Neural cell (in vitro differentiated cells): ENCODE data around the gene NOSTRIN.

Experiments
- EP300 ChIP-seq: fragments of 450-650 bp; conservative IDR thresholded peaks from 2 replicates; pipeline ENCODE4 v1.6.1; 2014; ENCODE audit warnings: antibody characterized with exemption, mild to moderate bottlenecking, moderate library complexity; ENCODE audit not compliant: poor library complexity, severe bottlenecking
- EZH2 ChIP-seq: fragments of 200-600, 300-800 bp; shearing (Covaris generic), sonication (generic); IDR thresholded peaks from 2 replicates; pipeline ENCODE4 v1.6.1; 2014; ENCODE audit warnings: antibody characterized with exemption, low read length, borderline replicate concordance, mild to moderate bottlenecking; ENCODE audit not compliant: insufficient read depth, poor library complexity, severe bottlenecking
- POLR2AphosphoS5 ChIP-seq: IDR thresholded peaks from 2 replicates; pipeline ENCODE4 v1.6.1; 2012
- RAD21 ChIP-seq: fragments of 450-650 bp; conservative IDR thresholded peaks from 2 replicates; pipeline ENCODE4 v1.6.1; 2014; ENCODE audit warnings: antibody characterized with exemption, mild to moderate bottlenecking, moderate library complexity
- TAF1 ChIP-seq: IDR thresholded peaks from 2 replicates; pipeline ENCODE4 v1.6.1; 2012; ENCODE audit warnings: low read depth
- TF ChIP-seq, protein P1 (sequence below): fragments of 450-650 bp; IDR thresholded peaks from 2 replicates; pipeline ENCODE4 v1.5.1; 2014; ENCODE audit warnings: antibody characterized with exemption, mild to moderate bottlenecking, moderate library complexity; ENCODE audit not compliant: poor library complexity, severe bottlenecking
- TF ChIP-seq, protein P2 (sequence below): IDR thresholded peaks from 2 replicates; pipeline ENCODE4 v1.6.1; 2012; ENCODE audit warnings: borderline replicate concordance

DNA sequence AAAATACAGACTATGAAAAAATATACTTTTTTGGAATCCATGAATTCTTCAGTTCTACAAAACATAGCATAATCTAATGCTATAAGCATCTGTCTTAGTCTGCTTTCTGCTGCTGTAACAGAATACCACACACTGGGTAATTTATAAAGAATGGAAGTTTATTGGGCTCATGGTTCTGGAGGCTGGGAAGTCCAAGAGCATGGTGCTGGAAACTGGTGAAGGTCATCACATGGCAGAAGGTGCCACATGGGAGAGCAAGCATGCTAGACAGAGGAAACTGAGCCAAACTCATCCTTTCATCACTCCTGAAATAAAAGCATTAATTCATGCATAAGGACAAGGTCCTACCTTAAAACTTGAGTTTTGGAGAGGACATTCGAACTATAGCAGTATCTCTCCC is 26.6 kb upstream of the NOSTRIN start:
- TF ChIP-seq, protein P1, sequence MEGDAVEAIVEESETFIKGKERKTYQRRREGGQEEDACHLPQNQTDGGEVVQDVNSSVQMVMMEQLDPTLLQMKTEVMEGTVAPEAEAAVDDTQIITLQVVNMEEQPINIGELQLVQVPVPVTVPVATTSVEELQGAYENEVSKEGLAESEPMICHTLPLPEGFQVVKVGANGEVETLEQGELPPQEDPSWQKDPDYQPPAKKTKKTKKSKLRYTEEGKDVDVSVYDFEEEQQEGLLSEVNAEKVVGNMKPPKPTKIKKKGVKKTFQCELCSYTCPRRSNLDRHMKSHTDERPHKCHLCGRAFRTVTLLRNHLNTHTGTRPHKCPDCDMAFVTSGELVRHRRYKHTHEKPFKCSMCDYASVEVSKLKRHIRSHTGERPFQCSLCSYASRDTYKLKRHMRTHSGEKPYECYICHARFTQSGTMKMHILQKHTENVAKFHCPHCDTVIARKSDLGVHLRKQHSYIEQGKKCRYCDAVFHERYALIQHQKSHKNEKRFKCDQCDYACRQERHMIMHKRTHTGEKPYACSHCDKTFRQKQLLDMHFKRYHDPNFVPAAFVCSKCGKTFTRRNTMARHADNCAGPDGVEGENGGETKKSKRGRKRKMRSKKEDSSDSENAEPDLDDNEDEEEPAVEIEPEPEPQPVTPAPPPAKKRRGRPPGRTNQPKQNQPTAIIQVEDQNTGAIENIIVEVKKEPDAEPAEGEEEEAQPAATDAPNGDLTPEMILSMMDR, result no peak
- TF ChIP-seq EZH2 (no peak), EP300 (no peak), POLR2AphosphoS5 (no peak), TAF1 (no peak), RAD21 (no peak)
- TF ChIP-seq, protein P2, sequence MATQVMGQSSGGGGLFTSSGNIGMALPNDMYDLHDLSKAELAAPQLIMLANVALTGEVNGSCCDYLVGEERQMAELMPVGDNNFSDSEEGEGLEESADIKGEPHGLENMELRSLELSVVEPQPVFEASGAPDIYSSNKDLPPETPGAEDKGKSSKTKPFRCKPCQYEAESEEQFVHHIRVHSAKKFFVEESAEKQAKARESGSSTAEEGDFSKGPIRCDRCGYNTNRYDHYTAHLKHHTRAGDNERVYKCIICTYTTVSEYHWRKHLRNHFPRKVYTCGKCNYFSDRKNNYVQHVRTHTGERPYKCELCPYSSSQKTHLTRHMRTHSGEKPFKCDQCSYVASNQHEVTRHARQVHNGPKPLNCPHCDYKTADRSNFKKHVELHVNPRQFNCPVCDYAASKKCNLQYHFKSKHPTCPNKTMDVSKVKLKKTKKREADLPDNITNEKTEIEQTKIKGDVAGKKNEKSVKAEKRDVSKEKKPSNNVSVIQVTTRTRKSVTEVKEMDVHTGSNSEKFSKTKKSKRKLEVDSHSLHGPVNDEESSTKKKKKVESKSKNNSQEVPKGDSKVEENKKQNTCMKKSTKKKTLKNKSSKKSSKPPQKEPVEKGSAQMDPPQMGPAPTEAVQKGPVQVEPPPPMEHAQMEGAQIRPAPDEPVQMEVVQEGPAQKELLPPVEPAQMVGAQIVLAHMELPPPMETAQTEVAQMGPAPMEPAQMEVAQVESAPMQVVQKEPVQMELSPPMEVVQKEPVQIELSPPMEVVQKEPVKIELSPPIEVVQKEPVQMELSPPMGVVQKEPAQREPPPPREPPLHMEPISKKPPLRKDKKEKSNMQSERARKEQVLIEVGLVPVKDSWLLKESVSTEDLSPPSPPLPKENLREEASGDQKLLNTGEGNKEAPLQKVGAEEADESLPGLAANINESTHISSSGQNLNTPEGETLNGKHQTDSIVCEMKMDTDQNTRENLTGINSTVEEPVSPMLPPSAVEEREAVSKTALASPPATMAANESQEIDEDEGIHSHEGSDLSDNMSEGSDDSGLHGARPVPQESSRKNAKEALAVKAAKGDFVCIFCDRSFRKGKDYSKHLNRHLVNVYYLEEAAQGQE, result no peak
